ENCODE measurements around the gene DNASE1L2.
"Not testable (repeated sequence)": the region's sequence is repeated elsewhere in the genome, so short reads cannot be mapped to it uniquely, and the experiment has no call there.

The DNASE1L2 gene, protein sequence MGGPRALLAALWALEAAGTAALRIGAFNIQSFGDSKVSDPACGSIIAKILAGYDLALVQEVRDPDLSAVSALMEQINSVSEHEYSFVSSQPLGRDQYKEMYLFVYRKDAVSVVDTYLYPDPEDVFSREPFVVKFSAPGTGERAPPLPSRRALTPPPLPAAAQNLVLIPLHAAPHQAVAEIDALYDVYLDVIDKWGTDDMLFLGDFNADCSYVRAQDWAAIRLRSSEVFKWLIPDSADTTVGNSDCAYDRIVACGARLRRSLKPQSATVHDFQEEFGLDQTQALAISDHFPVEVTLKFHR

GRCh38 chr16:2236337-2237101 lies at the start of gene DNASE1L2:
TSS of gene DNASE1L2 (plus strand) at chr16:2236444. CDS start at chr16:2236817, 373 bp downstream.
- DNase-seq: no peak

DNA sequence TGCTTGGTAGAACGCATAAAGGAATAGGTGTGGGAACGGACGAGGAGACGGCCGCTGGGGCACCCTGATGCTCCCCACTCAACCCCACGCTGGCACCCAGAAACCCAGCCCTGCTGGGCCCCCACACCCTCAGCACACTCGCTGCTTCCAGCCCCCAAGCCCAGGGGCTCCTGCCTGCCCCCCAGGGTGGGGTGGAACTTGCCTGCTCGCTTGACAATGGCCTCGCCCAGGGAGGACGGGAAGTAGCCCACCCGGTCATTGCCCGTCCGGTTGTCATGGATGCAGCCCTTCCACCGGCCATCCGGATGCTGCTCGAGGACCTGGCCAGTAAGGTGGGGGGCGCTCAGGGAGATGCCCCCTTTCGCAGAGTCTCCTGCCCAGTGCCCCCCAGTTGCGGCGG lies 49.7 kb upstream of the DNASE1L2 start:
- no peak for DNase-seq

GRCh38 chr16:2187212-2187611 lies 49.0 kb upstream of the DNASE1L2 start:
- no peak for DNase-seq

- no peak for DNase-seq
These were observed 47.8 kb upstream of the DNASE1L2 start for GRCh38 chr16:2188395-2188794.

- DNase-seq: no peak
These were observed 46.9 kb upstream of the DNASE1L2 start for GRCh38 chr16:2189252-2189893.

- no peak for DNase-seq
These were observed 46.1 kb upstream of the DNASE1L2 start for GRCh38 chr16:2190002-2190658.

DNA sequence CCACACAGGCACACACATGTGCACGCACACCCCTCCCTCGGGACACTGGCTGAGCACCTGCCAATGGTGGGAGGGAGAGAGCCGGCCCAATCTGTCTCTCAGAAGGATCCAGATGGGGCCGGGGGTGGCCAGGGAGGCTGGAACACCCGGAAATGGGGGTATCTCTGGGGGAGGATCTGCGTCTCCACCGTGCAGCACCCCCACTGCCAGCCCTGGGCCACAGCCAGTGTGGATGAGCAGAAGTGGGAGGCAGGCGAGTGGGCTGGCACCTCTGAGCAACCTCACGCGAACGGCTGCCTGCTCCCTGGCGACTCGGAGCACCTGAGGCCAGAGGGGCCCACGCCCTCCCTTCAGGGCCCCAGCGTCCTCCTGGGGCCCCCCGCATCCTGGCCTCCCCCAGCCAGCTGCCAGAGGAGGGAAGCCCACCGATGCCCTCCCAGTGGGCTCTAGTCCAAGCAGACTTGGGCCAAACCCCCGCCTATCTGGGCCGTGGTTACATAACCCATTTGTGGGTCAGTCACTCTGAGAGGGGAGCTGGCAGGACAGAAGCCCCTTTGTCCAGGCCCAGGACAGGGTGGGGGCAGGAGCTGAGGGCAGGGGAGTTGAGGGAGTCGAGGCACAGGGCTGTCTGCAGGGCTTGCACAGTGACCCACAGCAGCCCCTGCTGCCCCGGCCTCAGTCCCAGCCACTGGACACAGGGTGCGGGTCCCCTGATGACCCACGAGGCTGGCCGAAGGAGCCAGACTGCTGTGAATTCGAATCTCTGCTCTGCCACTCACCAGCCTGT lies 45.4 kb upstream of the DNASE1L2 start:
- DNase-seq: no peak

DNA sequence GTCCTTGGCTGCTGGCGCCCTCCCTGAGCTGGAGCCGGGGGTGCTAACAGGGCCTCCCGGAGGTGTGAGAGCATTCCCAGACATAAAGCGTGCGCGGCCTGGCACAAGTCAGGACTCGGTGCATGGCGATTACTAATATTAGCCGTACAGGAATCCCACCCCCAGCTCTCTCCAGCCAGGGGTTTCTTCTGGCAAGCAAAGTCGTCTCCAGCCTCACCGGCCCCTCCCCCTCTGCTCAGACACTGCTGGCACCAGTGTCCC lies 44.9 kb upstream of the DNASE1L2 start:
- DNase-seq: no peak

- DNase-seq: no peak
These were observed 41.9 kb upstream of the DNASE1L2 start for GRCh38 chr16:2194166-2194834.

GRCh38 chr16:2194852-2195321 lies 41.4 kb upstream of the DNASE1L2 start:
- peak; percentile 55 for DNase-seq

- no peak for DNase-seq
These were observed 40.7 kb upstream of the DNASE1L2 start for GRCh38 chr16:2195322-2196161.

DNA sequence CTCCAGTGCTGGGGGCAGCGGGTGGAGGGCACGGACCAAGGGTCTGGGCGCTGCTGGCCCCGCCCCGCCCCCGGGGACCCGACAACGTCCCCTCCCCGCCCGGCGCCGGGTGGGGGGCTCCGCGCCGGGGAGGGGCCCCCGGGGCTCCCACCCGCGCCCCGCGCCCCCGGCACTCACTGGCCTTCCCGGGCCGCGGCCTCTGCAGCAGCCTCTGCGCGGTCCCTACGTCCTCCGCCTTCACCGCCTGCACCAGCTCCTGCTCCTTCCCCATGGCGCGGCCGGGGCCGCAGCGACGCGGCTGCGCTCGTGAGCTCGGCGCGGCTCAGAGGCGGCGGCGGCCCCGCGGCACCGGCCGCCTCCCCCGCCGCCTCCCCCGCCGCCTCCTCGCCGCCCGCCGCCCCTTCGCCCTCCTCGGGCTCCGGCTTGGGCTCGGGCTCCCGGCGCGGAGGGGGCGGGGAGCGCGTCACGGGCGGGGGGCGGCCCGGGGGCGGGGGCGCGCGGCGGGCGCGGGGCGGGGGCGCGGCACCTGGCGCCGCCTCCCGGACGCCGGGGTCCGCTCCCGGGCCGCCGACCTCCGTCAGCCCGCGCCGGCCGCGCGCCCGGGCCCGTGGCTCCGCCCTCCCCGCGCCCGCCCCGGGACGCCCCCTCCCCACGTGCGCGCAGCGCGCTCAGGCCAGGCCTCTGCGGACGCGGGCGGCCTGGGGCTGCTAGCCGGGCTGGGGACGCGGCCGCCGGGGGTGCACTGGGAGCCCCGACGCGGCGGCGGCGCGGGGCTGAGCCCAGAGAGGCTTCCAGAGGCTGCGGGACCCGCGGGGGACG lies 39.9 kb upstream of the DNASE1L2 start, which contains the start of gene CASKIN1:
Gene CASKIN1 (minus strand): TSS at position 444 of the 819 bp plus-strand sequence. CDS start 173 bp downstream, at position 271.
- peak; percentile 32 for DNase-seq

- no peak for DNase-seq
These were observed 39.2 kb upstream of the DNASE1L2 start for GRCh38 chr16:2196981-2197511.

- no peak for DNase-seq
These were observed 38.5 kb upstream of the DNASE1L2 start for GRCh38 chr16:2197765-2198164.

GRCh38 chr16:2198283-2198682 lies 38.0 kb upstream of the DNASE1L2 start:
- DNase-seq: no peak

GRCh38 chr16:2199095-2199494 lies 37.1 kb upstream of the DNASE1L2 start:
- no peak for DNase-seq

- DNase-seq: no peak
These were observed 36.6 kb upstream of the DNASE1L2 start for GRCh38 chr16:2199621-2200139.

- DNase-seq: no peak
These were observed 35.9 kb upstream of the DNASE1L2 start for GRCh38 chr16:2200313-2200712.

GRCh38 chr16:2203119-2203688 lies 33.0 kb upstream of the DNASE1L2 start:
- not testable (repeated sequence) for DNase-seq
